Kidney (tissue), 14 donors: ENCODE data around the gene CTRB1. TPM values are rescaled to one million over a fixed set of nuclear protein-coding genes. Genes with fewer than 3 reads are reported as not detected.

Source experiments
- DNase-seq, 5 donors: peaks; one replicate each; pipeline ENCODE4 v3.0.0-alpha.2; 2013 to 2020
- FAIRE-seq: peaks from 2 replicates; lab custom pipeline; 2012; peaks lifted over from hg19 to GRCh38; lab: Jason Lieb, UNC
- H3K27ac ChIP-seq, 2 donors: one replicate each; pipeline ENCODE4 v1.7.0; 2013; ENCODE audit warnings: low read depth in 2 of 2, low read length in 2 of 2, inconsistent platforms in 1 of 2
- H3K27me3 ChIP-seq: one replicate; pipeline ENCODE4 v1.7.1; 2013; ENCODE audit warnings: low read length, inconsistent platforms; ENCODE audit not compliant: control insufficient read depth, insufficient read depth
- H3K36me3 ChIP-seq, 3 donors: one replicate each; pipeline versions ENCODE4 v1.7.0 to v1.7.1; 2013; ENCODE audit warnings: low read length in 3 of 3, control low read depth in 1 of 3, inconsistent platforms in 1 of 3; ENCODE audit not compliant: insufficient read depth in 3 of 3, control insufficient read depth in 2 of 3
- H3K4me1 ChIP-seq, 3 donors: one replicate each; pipeline versions ENCODE4 v1.7.0 to v1.7.1; 2013; ENCODE audit warnings: low read length in 3 of 3, inconsistent platforms in 1 of 3, low read depth in 1 of 3; ENCODE audit not compliant: control insufficient read depth in 2 of 3, insufficient read depth in 2 of 3
- H3K4me3 ChIP-seq, 3 donors: one replicate each; pipeline versions ENCODE4 v1.7.0 to v1.8.1; 2013; ENCODE audit warnings: low read length in 3 of 3, control low read depth in 1 of 3, inconsistent platforms in 1 of 3
- H3K9ac ChIP-seq, 3 donors: one replicate each; pipeline versions ENCODE4 v1.7.0 to v1.7.1; 2013; ENCODE audit warnings: low read length in 3 of 3, control low read depth in 1 of 3, inconsistent platforms in 1 of 3
- H3K9me3 ChIP-seq, 3 donors: one replicate each; pipeline versions ENCODE4 v1.7.0 to v1.7.1; 2013; ENCODE audit warnings: low read length in 3 of 3, control low read depth in 1 of 3, inconsistent platforms in 1 of 3; ENCODE audit not compliant: control insufficient read depth in 2 of 3, insufficient read depth in 1 of 3
- CTCF ChIP-seq: IDR thresholded peaks from 3 replicates; pipeline ENCODE4 v1.5.1; 2012; ENCODE audit warnings: mild to moderate bottlenecking, moderate library complexity, borderline replicate concordance; ENCODE audit not compliant: insufficient read depth; ENCODE audit errors: extremely low read depth
- intact Hi-C: fragments of 100-400 bp; cut with DNase I; formaldehyde crosslinking; loops from one replicate; pipeline ENCODE4 v1.11.1; 2022
- polyA plus RNA-seq: library from polyadenylated mRNA; stranded (reverse); fragments of 350-450 nt; fragmentation: Illumina TruSeq; extraction: RNeasy Lipid Tissue Mini Kit (QIAGEN cat#74804); gene quantifications from one replicate; pipeline ENCODE4 v1.2.3, GENCODE V29; 2014; ENCODE audit warnings: low read depth, low replicate concordance; ENCODE audit not compliant: insufficient read depth
- total RNA-seq: library from RNA; stranded (reverse); fragmentation: NEBNext Ultra II Directional; extraction: Animal tissue kit (Norgen Biotek cat#: 25700); gene quantifications from one replicate; pipeline ENCODE4 v1.2.1, GENCODE V29; 2021
- donor health status: control.
- donor health status: control.
- donor health status: control.
- donor health status: control.
- donor health status: control.
- donor health status: DM: yes; HTN: yes; CAD: no.
- donor health status: Normal renal cell carcinoma (clear cell type).

The CTRB1 gene
- total and polyA plus RNA-seq, 2 donors from 2014 or later = not detected

GRCh38 chr16:75233611-75233938 lies 14.8 kb downstream of the CTRB1 start:
- H3K9ac ChIP-seq = peak overlapping the region in 1 of 3 donors; percentile 12
- H3K27ac ChIP-seq = no peak overlapping the region
- FAIRE-seq (no peak), DNase-seq (no peak)
- no peaks in the 10 kb centered on the region for H3K27me3 ChIP-seq
- intact Hi-C loops = loop anchor here (5.0 kb wide), 1 partner anchor 154 kb away; no protein-coding TSS in a partner anchor
- H3K4me3 ChIP-seq = no peak overlapping the region
- no peaks in the 10 kb centered on the region for H3K9me3 ChIP-seq
- no peak for TF ChIP-seq CTCF
- peaks cover 0 to 21% (median 14%) of the 10 kb centered on the region in 3 donors for H3K4me1 ChIP-seq
- peaks cover 0 to 40% (median 10%) of the 10 kb centered on the region in 3 donors for H3K36me3 ChIP-seq

DNA sequence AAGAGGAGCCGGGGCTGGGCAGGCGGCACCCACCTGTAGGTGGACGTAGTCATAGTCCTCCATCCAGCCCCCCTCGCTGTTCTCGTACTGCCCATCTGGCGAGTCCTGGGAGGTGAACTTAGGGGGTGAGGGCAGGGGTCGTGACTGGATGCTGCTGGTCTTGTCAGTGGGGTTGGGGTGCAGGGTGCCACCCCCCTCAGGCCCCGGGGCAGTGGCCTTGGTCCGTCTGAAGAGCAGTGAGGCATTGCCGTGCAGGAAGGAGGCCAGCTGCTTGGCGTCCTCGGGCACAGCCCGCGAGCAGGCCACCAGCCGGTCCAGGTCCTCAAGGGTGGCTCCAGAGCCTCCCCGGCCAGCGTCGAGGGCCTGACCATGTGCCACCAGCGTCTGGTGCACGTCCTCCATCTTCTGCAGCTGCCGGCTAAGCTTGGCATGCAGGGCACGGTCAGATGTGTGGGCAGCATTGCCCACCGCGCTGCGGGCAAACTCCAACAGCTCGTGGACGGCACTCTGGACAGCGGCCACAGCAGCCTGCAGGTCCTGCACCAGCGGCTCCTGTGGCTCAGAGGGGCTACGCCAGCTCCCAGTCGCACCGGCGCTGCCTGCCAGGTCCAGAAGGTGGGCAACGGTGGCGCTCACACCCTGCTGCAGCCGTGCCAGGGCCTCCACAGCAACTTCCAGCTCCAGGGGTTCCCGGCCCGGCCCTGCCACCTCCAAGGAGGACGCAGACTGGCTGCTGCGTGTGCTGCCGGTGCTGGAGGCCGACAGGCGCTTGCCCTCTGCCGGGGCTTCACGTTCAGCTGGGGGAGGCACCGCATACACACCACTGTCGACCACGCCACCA lies 16.3 kb downstream of the CTRB1 start:
- H3K4me3 ChIP-seq = no peak overlapping the region
- H3K27ac ChIP-seq = peak overlapping the region in 1 of 2 donors; percentile 0
- FAIRE-seq (no peak), DNase-seq (peak in 2 of 5 donors; percentile 50 to 76)
- intact Hi-C loops = loop anchor here (5.0 kb wide), 1 partner anchor 152 kb away; no protein-coding TSS in a partner anchor
- TF ChIP-seq CTCF = no peak
- no peaks in the 10 kb centered on the region for H3K27me3 ChIP-seq
- no peak overlapping the region for H3K9ac ChIP-seq
- H3K9me3 ChIP-seq = no peaks in the 10 kb centered on the region
- H3K36me3 ChIP-seq = peaks cover 0 to 36% (median 6%) of the 10 kb centered on the region in 3 donors
- peaks cover 0 to 29% (median 20%) of the 10 kb centered on the region in 3 donors for H3K4me1 ChIP-seq

DNA sequence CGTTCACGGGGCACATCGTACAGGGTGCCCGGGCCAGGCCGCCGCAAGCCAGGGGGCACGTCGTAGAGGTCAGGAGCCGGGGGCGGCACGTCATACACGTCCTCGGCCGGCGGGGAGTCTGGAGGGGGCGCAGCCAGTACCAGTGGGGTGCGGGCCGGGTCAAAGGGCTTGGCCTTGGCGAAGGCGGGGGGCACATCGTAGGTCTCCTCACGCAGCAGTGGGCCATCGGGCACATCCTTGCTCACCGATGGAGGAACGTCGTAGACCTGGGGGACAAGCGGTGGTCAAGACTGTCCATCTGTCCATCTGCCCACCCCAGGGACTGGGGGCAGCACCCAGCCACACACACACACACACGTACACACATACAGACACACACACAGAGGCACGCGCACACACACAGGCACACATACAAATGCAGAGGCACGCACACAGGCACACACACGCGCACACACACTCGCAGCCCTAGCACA lies 17.0 kb downstream of the CTRB1 start:
- Histone ChIP-seq H3K36me3 (peaks cover 0 to 43% (median 9%) of the 10 kb centered on the region in 3 donors), H3K9ac (no peak overlapping the region), H3K27ac (no peak overlapping the region), H3K9me3 (no peaks in the 10 kb centered on the region), H3K27me3 (no peaks in the 10 kb centered on the region), H3K4me1 (peaks cover 0 to 24% (median 14%) of the 10 kb centered on the region in 3 donors), H3K4me3 (no peak overlapping the region)
- FAIRE-seq (no peak), DNase-seq (peak in 2 of 5 donors; percentile 44 to 52)
- no peak for TF ChIP-seq CTCF
- intact Hi-C loops = no loop called here
